ENCODE results near the gene ARPC1A.
"Not testable (repeated sequence)": the region's sequence is repeated elsewhere in the genome, so short reads cannot be mapped to it uniquely, and the experiment has no call there.

The ARPC1A gene

DNA sequence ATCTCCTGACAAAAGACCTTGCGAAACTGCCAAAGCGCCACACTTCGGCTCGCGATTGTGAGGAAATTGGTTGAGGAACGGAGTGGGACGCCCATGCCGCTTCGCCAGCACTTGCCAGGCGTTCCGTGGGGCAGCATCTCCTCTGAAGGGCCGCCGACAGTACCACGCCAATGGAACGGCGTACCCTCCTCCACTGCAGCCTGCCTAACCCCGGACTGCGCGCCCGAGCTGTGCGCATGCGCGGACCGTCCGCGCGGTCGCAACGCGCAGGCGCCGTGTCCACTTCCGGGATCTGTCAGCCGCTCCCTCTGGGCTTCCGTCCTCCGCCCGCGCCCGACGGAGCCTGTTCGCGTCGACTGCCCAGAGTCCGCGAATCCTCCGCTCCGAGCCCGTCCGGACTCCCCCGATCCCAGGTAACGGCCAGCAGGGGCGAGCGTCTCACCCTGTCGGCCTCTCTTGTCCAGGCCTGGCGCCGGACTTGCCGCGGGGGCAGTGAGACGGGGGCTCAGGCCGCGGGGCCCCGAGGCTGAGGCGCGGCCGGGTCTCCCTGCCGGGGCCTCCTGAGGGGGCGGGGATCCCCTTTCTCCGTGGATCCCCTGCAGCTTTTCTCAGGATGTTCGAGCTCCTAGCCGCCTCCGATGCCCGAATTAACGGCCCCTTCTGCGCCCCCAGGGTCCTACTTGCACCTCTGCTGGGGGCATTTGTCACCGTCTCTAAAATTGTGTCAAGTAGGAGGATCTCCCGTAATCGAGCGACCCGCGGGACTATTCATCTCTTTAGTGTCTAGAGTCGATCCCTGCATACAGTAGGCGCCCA, at the start of gene ARPC1A:
TSS of gene ARPC1A (plus strand) at position 307 of the 816 bp plus-strand sequence. CDS start 7,456 bp downstream, outside the sequence.
- DNase-seq = peak; percentile 81

DNA sequence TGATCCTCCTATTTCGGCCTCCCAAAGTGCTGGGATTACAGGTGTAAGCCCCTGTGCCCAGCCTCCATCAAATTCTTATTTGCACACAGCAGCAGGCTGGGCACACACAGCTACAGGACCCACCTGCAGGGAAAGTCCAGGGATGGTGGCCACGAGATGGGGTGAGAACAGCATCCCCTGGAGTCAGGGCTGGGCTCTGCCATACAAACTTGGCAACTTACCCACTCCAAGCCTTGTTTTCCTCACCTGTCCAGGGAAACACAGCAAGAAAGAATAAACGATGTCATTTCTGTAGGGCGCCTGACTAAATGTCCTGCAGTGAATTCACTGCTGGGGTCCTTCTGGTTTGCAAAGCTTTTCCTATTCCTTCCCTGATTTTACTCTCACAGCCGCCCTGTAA, 47.5 kb upstream of the ARPC1A start:
- DNase-seq = no peak

DNA sequence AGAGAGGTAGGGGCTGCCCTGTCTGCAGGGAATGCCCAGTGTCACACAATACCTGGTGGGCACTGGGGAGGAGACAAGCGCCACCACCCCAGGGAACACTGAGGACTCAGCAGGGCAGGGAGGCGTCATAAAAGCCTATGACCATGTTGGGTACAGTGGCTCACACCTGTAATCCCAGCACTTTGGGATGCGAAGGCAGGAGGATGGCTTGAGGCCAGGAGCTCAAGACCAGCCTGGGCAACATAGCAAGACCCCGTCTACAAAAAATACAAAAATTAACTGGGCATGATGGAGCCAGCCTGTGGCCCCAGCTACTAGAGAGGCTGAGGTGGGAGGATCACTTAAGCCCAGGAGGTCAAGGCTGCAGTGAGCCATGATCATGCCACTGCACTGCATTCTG, 41.5 kb upstream of the ARPC1A start:
- DNase-seq = not testable (repeated sequence)

DNA sequence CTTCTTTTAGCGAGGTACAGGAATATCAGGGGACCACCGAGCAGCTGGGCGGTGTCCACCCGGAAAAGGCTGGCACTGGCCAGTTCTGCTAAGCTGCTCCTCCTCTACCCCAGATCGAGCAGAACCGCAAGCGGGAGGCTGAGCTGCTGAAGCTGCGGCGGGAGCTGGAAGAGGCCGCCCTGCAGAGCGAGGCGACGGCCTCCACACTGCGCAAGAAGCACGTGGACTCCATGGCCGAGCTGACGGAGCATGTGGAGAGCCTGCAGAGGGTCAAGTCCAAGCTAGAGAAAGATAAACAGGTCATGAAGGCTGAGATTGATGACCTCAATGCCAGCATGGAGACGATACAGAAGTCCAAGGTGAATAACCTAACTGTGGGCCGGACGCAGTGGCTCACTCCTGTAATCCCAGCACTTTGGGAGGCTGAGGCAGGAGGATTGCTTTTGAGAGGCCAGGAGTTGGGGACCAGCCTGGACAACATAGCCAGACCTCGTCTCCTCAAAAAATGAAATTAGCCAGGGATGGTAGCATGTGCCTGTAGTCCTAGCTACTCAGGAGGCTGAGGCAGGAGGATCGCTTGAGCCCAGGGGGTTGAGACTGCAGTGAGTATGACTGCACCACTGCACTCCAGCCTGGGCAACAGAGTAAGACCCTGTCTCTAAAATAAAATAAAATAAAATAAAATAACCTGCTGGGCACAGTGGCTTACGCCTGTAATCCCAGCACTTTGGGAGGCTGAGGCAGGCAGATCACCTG, 37.7 kb upstream of the ARPC1A start:
- DNase-seq = no peak

DNA sequence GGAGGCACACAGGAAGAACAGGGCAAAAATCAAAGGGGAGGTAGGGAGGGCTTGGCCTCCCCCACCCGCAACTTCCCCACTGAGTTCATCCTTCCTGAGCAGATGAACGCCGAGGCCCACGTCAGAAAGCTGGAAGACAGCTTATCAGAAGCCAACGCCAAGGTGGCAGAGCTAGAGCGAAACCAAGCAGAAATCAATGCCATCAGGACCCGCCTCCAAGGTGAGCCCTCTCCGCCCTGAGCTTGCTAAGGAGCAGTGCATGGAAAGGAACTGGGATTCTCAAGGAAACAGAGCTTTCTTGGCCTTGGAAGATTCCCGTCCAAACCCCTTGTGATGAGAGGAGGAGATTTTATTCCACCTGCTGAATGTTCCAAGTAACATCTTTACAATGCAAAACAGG, 36.5 kb upstream of the ARPC1A start:
- DNase-seq = no peak

DNA sequence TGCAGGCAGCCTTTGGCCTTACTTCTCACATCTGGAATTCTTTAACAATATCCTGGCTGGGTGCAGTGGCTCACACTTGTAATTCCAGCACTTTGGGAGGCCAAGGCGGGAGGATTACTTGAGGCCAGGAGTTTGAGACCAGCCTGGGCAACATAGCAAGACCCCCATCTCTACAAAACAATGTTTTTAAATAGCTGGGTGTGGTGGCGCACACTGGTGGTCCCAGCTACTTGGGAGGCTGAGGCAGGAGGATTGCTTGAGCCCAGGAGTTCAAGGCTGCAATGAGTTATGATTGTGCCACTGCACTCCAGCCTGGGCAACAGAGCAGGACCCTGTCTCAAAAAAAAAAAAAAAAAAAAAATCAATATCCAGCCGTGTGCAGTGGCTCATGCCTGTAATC, 35.5 kb upstream of the ARPC1A start:
- DNase-seq = not testable (repeated sequence)

DNA sequence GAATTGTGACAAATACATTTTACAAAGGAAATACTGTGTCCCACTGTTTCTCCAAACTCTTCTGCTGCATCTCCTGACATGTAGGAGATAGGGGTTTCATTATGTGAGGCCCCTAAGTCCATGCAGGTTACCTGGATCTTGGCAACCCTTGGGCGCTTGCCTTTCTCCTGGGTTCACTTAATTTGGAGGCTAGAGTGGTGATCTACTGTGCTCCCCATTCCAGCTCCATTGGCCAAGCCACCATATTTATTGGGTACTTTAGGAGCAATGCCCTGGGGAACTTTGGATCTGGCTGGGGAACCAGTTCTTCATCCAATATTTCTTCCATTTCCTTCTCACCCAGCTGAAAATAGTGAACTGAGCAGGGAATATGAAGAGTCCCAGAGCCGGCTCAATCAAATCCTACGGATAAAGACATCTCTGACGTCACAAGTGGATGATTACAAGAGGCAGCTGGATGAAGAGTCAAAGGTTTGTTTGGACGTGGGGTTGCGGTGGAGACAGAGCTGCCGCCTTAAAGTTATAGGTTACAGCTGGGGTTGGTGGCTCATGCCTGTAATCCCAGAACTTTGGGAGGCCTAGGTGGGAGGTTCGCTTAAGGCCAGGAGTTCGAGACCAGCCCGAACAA, 34.6 kb upstream of the ARPC1A start:
- DNase-seq = no peak

DNA sequence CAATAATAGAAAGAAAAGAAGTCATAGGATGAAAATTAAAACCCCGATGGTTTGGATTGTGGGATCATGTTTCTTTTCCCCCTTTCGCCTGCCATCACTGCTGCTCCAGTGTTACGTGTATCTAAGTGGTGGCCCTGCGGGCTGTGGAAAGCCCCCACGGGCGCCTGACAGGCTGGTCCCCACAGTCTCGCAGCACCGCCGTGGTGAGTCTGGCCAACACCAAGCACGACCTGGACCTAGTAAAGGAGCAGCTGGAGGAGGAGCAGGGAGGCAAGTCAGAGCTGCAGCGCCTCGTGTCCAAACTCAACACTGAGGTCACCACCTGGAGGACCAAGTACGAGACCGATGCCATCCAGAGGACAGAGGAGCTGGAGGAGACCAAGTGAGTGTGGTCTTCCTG, 33.6 kb upstream of the ARPC1A start:
- DNase-seq = no peak

DNA sequence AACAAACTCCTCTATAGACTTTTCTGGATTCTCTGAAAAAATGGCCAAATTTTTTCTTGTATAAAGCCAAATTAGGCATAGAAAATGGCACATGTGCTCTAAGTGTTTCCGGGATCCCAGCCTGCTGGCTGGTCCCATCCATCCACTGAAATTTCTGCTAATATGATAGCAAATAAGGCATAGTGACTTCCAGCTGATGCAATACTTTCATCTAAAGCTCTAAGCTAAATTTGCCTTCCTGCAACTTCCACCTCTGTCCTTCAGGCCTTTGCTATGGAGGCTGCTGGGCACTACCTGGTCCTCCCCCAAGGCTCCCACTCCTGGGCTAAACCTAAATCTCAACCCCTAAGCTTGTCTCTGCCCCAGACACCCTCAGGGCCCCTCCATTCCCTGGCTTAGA, 32.5 kb upstream of the ARPC1A start:
- no peak for DNase-seq

DNA sequence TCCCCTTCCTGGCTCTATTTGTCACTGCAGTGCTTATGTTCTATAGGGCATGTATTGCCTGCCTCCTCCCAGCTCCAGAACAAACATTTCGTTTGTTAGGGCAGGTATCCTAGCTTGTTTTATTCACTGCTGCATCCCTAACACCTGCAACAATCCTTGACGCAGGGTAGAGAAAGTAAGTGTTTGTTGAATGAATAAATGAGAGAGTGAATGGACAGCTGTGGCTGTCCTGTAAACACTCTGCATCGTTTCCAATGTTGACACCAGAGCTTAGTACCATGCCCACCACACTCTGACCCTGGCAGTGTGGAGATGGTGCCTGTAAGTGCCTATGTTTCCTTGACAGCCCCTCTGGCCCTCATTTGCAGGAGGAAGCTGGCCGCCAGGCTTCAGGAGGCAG, 32.0 kb upstream of the ARPC1A start:
- DNase-seq = no peak

DNA sequence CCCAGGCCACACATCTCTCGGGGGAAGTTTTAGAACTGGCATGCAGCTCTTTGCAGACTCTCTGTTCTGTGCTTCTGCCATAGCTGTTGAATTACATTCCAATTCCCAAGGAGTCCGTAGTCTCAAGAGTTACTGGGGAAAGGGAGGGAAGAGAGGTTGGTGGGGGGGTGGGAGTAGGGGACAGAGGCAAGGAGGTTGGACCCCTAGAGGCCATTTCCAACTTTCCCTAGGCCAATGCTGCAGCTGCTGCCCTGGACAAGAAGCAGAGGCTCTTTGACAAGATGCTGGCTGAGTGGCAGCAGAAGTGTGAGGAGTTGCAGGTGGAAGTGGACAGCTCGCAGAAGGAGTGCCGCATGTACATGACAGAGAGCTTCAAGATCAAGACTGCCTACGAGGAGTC, 29.2 kb upstream of the ARPC1A start:
- no peak for DNase-seq

DNA sequence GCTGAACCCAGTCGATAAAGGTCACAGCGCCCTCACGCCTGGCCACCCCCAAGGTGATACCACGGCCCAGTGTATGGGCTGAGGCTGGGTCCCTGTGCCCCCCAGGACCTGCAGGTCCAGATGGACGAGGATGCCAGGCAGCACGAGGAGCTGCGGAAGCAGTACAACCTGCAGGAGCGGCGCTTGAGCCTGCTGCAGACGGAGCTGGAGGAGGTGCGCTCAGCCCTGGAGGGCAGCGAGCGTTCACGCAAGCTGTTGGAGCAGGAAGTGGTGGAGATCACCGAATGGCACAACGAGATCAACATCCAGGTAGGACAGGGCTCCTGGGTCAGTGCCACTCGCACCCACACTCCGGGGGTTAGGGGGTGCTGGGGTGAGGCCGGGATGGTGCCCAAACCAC, 24.2 kb upstream of the ARPC1A start:
- DNase-seq = no peak

DNA sequence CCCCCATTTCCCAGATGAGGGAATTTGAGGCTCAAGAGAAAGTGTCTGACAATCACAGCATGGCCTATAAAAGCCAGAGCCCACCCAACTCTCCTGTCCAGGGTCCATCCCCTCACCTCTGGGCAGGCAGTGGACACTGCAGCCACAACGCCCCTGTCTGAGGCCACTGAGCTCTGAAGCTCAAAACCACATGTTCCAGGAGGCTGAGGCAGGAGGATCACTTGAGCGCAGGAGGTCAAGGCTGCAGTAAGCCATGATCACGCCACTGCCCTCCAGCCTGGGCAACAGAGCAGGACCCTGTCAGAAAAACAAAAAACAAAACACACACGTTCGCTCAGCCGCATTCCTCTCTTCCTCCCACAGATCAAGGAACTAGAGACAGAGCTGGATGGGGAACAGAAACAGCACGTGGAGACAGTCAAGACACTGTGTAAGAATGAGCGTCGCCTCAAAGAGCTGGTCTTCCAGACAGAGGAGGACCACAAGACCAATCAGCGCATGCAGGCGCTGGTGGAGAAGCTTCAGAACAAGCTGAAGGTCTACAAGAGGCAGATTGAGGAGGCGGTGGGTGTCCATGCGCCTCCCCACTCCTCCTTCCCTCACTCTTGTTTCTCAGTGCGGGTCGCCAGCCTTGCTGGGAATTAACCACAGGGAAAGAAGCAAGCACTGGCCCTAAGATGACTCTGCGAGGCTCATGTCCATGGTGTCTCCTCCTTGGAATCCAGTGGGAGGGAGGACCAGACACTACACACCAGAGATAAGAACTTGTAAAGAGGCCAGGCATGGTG, 20.0 kb upstream of the ARPC1A start:
- DNase-seq = no peak

DNA sequence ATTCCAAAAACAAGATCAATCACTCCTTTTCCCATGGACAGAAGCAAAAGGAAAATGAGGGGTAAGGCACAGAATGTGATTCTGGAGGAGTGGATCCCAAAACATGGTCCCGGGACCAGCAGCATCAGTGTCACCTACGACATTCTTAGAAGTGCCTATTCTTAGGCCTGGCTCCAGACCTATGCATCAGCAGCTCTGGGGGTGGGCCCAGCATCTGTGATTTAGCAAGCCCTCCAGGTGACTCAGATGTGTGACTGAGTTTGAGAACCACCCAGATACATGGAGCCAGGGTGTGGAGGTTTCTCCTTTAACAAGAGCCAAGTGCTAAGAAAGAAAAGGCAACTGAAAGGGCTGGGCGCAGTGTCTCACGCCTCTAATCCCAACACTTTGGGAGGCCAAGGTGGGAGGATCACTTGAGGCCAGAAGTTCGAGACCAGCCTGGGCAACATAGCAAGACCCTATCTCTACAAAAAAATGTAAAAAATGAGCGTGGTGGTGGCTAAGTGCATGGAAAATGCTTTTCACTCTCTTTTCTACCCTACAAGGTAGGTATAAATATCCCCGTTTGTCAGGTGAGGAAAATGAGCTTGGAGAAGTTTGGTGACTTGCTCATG, 17.1 kb upstream of the ARPC1A start:
- no peak for DNase-seq

DNA sequence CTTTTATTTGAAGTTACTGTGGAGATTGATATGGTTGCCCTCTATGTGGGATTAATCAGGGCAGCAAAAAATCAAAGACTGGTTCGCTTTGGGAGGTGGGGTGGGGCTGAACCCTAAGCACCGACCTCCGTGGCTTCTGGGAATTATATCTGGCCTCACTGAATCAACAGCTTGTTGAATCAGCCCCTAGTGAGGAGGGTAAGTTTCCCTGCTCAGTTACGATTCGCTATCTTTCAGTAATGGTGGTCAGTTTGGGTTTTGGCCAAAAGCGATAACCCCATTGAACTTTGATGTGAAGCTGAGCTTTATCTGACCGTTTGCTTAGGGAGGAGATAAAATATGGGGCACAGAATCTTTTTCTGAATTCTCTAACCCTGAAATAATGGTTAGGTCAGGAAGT, 16.6 kb upstream of the ARPC1A start:
- no peak for DNase-seq

DNA sequence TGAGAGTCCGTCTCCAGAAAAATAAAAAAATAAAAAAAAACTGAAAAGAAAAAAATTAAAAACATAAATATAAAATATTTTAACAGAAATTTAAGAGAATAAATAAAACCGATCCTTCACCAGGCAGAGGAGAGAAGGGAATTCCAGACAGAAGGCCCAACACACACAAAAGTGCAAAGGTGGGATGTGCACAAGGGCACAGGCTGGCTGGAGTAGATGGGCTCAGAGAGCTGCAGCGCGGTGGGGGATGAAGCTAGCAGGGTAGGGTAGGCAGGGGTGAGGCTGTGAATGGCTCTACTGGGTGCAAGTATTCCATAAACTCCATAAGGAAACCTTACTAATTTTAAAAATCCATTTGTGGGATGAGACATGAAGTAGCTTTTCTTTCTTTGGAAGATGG, 15.7 kb upstream of the ARPC1A start:
- DNase-seq = no peak

DNA sequence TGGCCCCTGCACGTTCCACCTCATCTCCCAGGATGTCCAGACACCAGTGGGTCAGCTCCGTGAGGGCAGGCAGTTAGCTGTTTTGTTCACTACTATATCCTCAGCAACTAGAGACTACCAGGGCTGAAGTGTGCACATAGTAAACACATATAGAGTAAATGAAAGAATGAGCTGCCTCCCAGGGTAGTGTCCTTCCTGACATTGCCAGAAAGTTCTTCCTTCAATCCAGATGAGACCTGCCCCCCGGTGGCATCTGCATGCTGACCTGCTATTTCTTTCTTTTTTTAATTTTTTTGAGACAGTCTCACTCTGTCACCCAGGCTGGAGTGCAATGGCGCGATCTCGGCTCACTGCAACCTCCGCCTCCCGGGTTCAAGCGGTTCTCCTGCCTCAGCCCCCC, 14.0 kb upstream of the ARPC1A start:
- DNase-seq = no peak

DNA sequence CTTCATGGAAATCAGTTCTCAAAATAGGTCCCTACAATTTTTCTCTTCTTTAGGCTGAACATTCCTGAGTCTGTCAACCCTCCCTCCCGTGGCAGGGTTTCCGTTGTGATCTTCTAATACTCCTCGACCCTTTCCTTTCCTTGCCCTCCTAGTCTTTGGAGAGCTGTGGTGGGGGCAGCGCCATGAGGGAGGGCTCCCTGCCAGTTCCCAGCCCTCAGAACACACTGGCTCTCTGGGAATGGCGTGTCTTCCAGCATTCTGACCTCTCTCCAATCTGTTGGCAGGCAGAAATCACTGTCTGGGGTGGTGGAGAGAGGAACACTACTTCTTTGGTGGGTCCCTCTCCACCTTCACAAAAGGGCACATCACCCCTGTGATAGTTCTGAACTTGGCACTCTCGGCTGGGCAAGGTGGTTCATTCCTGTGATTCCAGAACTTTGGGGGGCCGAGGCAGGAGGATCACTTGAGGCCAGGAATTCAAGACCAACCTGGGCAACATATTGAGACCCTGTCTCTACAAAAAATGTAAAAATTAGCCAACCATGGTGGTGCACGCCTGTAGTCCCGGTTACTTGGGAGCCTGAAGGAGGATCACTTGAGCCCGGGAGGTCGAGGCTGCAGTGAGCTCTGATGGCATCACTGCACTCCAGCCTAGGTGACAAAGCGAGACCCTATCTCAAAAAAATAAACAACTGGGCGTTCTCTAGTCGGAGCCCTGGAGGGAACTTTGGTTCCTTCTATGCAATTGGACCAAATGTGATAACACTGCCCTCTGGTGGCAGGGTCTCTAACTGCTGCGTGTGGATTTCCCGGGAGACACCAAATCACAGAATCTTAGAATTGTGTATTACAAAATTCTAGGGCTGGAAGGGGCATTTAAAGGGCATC, 13.1 kb upstream of the ARPC1A start:
- DNase-seq = no peak

DNA sequence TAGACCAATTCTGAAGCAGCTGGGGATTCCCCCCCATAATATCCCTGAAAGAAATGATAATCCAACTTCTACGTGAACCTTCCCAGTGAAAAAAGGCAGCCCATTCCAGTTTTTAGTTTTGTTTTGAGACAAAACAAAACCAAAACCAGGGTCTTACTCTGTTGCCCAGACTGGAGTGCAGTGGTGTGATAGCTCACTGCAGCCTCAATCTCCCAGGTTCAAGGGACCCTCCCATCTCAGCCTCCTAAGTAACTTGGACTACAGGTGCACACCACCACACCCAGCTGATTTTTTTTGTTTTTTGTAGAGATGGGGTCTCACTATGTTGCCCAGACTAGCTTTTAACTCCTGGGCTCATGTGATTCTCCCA, 12.5 kb upstream of the ARPC1A start:
- no peak for DNase-seq

DNA sequence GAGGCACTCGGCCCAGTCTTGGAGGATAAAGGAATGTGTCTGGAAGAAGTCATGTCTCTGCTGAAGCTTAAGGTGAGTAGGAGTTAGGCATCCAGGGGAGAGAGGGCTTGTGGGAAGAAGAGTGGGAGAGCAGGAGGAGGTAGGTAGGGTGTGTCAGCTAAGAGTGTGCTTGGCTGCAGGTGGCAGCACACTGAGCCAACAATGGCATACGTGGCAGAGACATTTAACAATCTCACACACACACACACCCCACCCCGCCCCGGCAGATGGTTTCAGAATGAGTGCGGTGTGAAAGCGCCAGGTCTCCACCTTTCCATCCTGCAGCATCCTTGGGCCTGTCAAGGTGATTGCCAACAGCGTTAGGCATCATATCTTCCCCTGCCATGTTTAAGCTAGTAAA, 11.2 kb upstream of the ARPC1A start:
- DNase-seq = no peak

DNA sequence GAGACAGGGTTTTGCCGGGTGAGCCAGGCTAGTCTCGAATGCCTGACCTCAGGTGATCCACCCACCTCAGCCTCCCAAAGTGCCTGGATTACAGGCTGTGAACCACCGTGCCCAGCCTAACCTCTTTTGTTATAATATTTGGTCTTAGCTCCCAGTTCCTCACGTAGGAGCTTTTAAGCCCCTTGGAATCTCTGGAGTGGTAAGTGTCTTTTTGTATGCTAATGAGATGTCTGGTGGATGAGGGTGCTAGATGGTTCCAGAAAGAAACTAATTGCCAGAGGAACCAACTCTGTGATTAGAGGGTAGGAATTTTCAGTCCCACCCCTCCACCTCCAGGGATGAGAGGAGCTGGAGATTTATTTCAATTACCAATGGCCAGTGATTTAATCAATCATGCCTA, 5.3 kb upstream of the ARPC1A start:
- no peak for DNase-seq

DNA sequence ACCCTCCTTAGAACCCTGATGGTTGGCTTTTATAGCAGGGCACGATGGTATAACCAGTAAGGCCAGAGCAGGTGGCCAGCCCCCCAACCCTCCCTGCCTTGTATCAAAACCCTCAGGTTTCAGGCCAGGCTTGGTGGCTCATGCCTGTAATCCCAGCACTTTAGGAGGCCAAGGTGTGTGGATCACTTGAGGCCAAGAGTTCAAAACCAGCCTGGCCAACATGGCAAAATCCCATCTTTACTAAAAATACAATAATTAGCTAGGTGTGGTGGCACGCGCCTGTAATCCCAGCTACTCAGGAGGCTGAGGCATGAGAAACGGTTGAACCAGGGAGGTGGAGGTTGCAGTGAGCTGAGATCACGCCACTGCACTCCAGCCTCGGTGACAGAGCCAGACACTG, 3.0 kb upstream of the ARPC1A start:
- DNase-seq = not testable (repeated sequence)
